ENCODE results near the gene RAB23.
"Not testable (repeated sequence)": the region's sequence is repeated elsewhere in the genome, so short reads cannot be mapped to it uniquely, and the experiment has no call there.

RAB23 gene

GRCh38 chr6:57252975-57253374 is 30.9 kb upstream of the RAB23 start:
- TF ChIP-seq CTCF (IDR thresholded peaks at IDR 0.05; ENCODE audit: low read depth, low read length), result no peak
- no peak overlapping the region for H3K4me3 ChIP-seq (ENCODE audit: low read depth, low read length)

GRCh38 chr6:57252137-57252536 is 30.0 kb upstream of the RAB23 start:
- TF ChIP-seq CTCF (IDR thresholded peaks at IDR 0.05; ENCODE audit: low read depth, low read length), result no peak
- H3K4me3 ChIP-seq (ENCODE audit: low read depth, low read length), result no peak overlapping the region

- TF ChIP-seq CTCF (IDR thresholded peaks at IDR 0.05; ENCODE audit: low read depth, low read length), result no peak
- H3K4me3 ChIP-seq (ENCODE audit: low read depth, low read length), result no peak overlapping the region
Measured at GRCh38 chr6:57250348-57250747, 28.2 kb upstream of the RAB23 start.

- no peak for TF ChIP-seq CTCF (IDR thresholded peaks at IDR 0.05; ENCODE audit: low read depth, low read length)
- H3K4me3 ChIP-seq (ENCODE audit: low read depth, low read length), result no peak overlapping the region
Measured at GRCh38 chr6:57248311-57248895, 26.3 kb upstream of the RAB23 start.

- TF ChIP-seq CTCF (IDR thresholded peaks at IDR 0.05; ENCODE audit: low read depth, low read length), result no peak
Measured at GRCh38 chr6:57247603-57248002, 25.5 kb upstream of the RAB23 start.

GRCh38 chr6:57246307-57246706 is 24.2 kb upstream of the RAB23 start:
- TF ChIP-seq CTCF (IDR thresholded peaks at IDR 0.05; ENCODE audit: low read depth, low read length), result no peak
- no peak overlapping the region for H3K4me3 ChIP-seq (ENCODE audit: low read depth, low read length)

More at GRCh38 chr6:57247603-57248002, 25.5 kb upstream of the RAB23 start:
- no peak overlapping the region for H3K4me3 ChIP-seq (ENCODE audit: low read depth, low read length)

GRCh38 chr6:57243954-57244353 is 21.8 kb upstream of the RAB23 start:
- no peak for TF ChIP-seq CTCF (IDR thresholded peaks at IDR 0.05; ENCODE audit: low read depth, low read length)
- no peak overlapping the region for H3K4me3 ChIP-seq (ENCODE audit: low read depth, low read length)

- H3K4me3 ChIP-seq (ENCODE audit: low read depth, low read length), result not testable (repeated sequence)
Measured at GRCh38 chr6:57243526-57243925, 21.4 kb upstream of the RAB23 start.

Data from WI38 (cell line).